HepG2 (cell line): Measurements from ENCODE around the gene CNDP1. TPM values are rescaled to one million over a fixed set of nuclear protein-coding genes. Genes with fewer than 3 reads are reported as not detected.

Experiments used
- ATAC-seq: fragments of 200-7000 bp; cut with Tn5 transposase; 3 replicates; pipeline ENCODE4 v1.9.1; 2020; ENCODE audit warnings: mild to moderate bottlenecking, moderate library complexity
- BruUV-seq: library from RNA; stranded (reverse); fragments of 400-500 nt; replicated peaks from 2 replicates; lab custom pipeline; 2021; lab: Mats Ljungman, UMichigan
- CTCF ChIA-PET: fragments of 300-600 bp; formaldehyde crosslinking; extraction: SDS; loops from one replicate; lab custom pipeline; 2021; ENCODE audit warnings: low total read pairs, inconsistent platforms, low intra/inter-chr PET ratio; lab: Yijun Ruan, JAX
- POLR2A ChIA-PET: fragments of 350-600 bp; sonication (Branson Sonifier 250); formaldehyde crosslinking; loops from one replicate; lab custom pipeline; 2020; ENCODE audit warnings: antibody characterized with exemption, inconsistent platforms; lab: Yijun Ruan, JAX
- DNase-seq: peaks from one replicate; pipeline ENCODE4 v3.0.0-alpha.2; 2015; ENCODE audit warnings: low spot score
- FAIRE-seq: peaks from 3 replicates; lab custom pipeline; 2011; peaks lifted over from hg19 to GRCh38; lab: Jason Lieb, UNC
- H2AFZ ChIP-seq: one replicate; pipeline ENCODE4 v1.6.1; 2011; ENCODE audit warnings: low read length, inconsistent platforms
- H3K27ac ChIP-seq: fragments of 300-600 bp; 3 replicates; pipeline ENCODE4 v1.8.0; 2011; ENCODE audit warnings: mixed run types, mild to moderate bottlenecking, mixed read lengths, low read length, inconsistent platforms; ENCODE audit not compliant: insufficient read depth; ENCODE audit errors: extremely low read length
- H3K27me3 ChIP-seq, 2 experiments: fragments of 200-600 bp in 1 of 2; 2 replicates in 1 of 2; 3 replicates in 1 of 2; pipeline versions ENCODE4 v1.6.0 to v1.8.0; 2011; ENCODE audit warnings: low read length in 2 of 2, mild to moderate bottlenecking in 2 of 2, moderate library complexity in 2 of 2, inconsistent platforms in 1 of 2; ENCODE audit not compliant: insufficient read depth in 2 of 2, control insufficient read depth in 1 of 2
- H3K36me3 ChIP-seq, 2 experiments: fragments of 200-600 bp in 1 of 2; replicated peaks in 1 of 2; 2 replicates in 1 of 2; 3 replicates in 1 of 2; pipeline versions ENCODE4 v1.5.1 to v1.8.0; 2011; ENCODE audit warnings: low read length in 2 of 2, inconsistent platforms in 1 of 2; ENCODE audit not compliant: insufficient read depth in 2 of 2, control insufficient read depth in 1 of 2
- H3K4me1 ChIP-seq: 2 replicates; pipeline ENCODE4 v1.5.1; 2012; ENCODE audit warnings: low read length, inconsistent platforms; ENCODE audit not compliant: insufficient read depth
- H3K4me2 ChIP-seq: 2 replicates; pipeline ENCODE4 v1.6.0; 2011; ENCODE audit warnings: low read depth, low read length, inconsistent platforms
- H3K4me3 ChIP-seq, 3 experiments: fragments of 200-600 bp in 1 of 3; sonication (generic), shearing (Covaris generic) in 1 of 3; replicated peaks in 1 of 3; 2 replicates each; pipeline ENCODE4 v1.5.1; 2011 to 2016; ENCODE audit warnings: low read length in 3 of 3, inconsistent platforms in 2 of 3, low read depth in 2 of 3, mild to moderate bottlenecking in 2 of 3, control low read depth in 1 of 3, mixed read lengths in 1 of 3; ENCODE audit not compliant: insufficient read depth in 1 of 3
- H3K79me2 ChIP-seq: one replicate; pipeline ENCODE4 v1.6.1; 2011; ENCODE audit warnings: low read length, inconsistent platforms; ENCODE audit not compliant: insufficient read depth
- H3K9ac ChIP-seq: 2 replicates; pipeline ENCODE4 v1.6.0; 2011; ENCODE audit warnings: mild to moderate bottlenecking, low read depth, low read length, inconsistent platforms; ENCODE audit not compliant: insufficient read depth
- H3K9me3 ChIP-seq: 2 replicates; pipeline ENCODE4 v1.5.1; 2012; ENCODE audit warnings: mild to moderate bottlenecking, low read length
- H4K20me1 ChIP-seq: 2 replicates; pipeline ENCODE4 v1.6.0; 2011; ENCODE audit warnings: inconsistent platforms, mild to moderate bottlenecking, low read length, moderate library complexity; ENCODE audit not compliant: insufficient read depth
- CTCF ChIP-seq: sonication (generic); formaldehyde crosslinking; IDR thresholded peaks from 2 replicates; pipeline ENCODE4 v1.5.0; 2020; ENCODE audit warnings: mild to moderate bottlenecking, missing genetic modification reagents, moderate library complexity
- STAG1 ChIP-seq: sonication (generic); formaldehyde crosslinking; IDR thresholded peaks from 2 replicates; pipeline ENCODE4 v1.4.0; 2020; ENCODE audit warnings: missing genetic modification reagents
- TEF ChIP-seq: sonication (generic); formaldehyde crosslinking; IDR thresholded peaks from 2 replicates; pipeline ENCODE4 v1.5.0; 2020; ENCODE audit warnings: missing genetic modification reagents
- ZNF777 ChIP-seq: sonication (generic); formaldehyde crosslinking; IDR thresholded peaks from 2 replicates; pipeline ENCODE4 v1.4.0; 2020; ENCODE audit warnings: missing genetic modification reagents
- WGBS: methylation state at CpG from one replicate; pipeline ENCODE4 v1.1.6; 2017; ENCODE audit warnings: low lambda C conversion rate; 5-methylcytosine and 5-hydroxymethylcytosine counted together
- in situ Hi-C: cut with HindIII; loops from 2 replicates; pipeline ENCODE4 v1.10.0; 2017; ENCODE audit warnings: low pct_unique_long_range_greater_than_20kb; ENCODE audit not compliant: extremely low pct_ligation_motif_present
- intact Hi-C: fragments of 100-400 bp; cut with micrococcal nuclease; formaldehyde crosslinking; loops from one replicate; pipeline ENCODE4 v1.10.0; 2022; ENCODE audit not compliant: unreplicated experiment
- polyA plus RNA-seq, 8 experiments: library from polyadenylated mRNA; depleted of rRNA in 3 of 8; stranded (reverse) in 7 of 8; unstranded in 1 of 8; fragments of >200 nt; fragmentation: Illumina TruSeq in 4 of 8; extraction: Trizol in 4 of 8; gene quantifications; 2 replicates each; pipeline versions ENCODE4 v1.2.1 to v1.2.3, GENCODE V29; 2011 to 2016; ENCODE audit warnings: low read depth in 4 of 8, missing spikeins in 1 of 8, mixed read lengths in 1 of 8; ENCODE audit not compliant: insufficient read depth in 1 of 8
- total RNA-seq, 5 experiments: library from RNA; depleted of rRNA; stranded (reverse); fragments of >200 nt; fragmentation: Illumina TruSeq; extraction: Trizol; gene quantifications; 2 replicates each; pipeline ENCODE4 v1.2.3, GENCODE V29; 2016; ENCODE audit warnings: low read depth in 1 of 5

Gene CNDP1
- total and polyA plus RNA-seq, 2 of the 13 experiments (the other 11 are each of a cell fraction or from before 2014, with no cell fraction given) = 0.01 TPM; not detected in 1

- FAIRE-seq = no peak
- H3K4me2 ChIP-seq = no peak overlapping the region
- no peak overlapping the region for H2AFZ ChIP-seq
These were observed 88.9 kb downstream of the CNDP1 start for GRCh38 chr18:74623047-74623816.

More at GRCh38 chr18:74623047-74623816, 88.9 kb downstream of the CNDP1 start:
- in situ Hi-C loops (no loop called here), intact Hi-C loops (no loop called here)
- H3K79me2 ChIP-seq = peaks cover 2% of the 10 kb centered on the region
- DNase-seq (no peak), ATAC-seq (no peak)
- ChIA-PET POLR2A (no interaction called here), CTCF (no interaction called here)
- no peaks in the 10 kb centered on the region; a peak in 1 of 5 replicates for H3K36me3 ChIP-seq
- WGBS = 88% methylated on average over 24 of the region's 24 CpGs
- H3K4me1 ChIP-seq = no peaks in the 10 kb centered on the region
- TF ChIP-seq TEF (CRISPR knock-in tag) (no peak), ZNF777 (CRISPR knock-in tag) (no peak), STAG1 (CRISPR knock-in tag) (peak; percentile 55), CTCF (CRISPR knock-in tag) (0 out of 2 replicates have a peak, but pooled peaks have one; percentile 18)
- no TSS peak for BruUV-seq
- no peaks in the 10 kb centered on the region for H4K20me1 ChIP-seq
- no peak overlapping the region for H3K9ac ChIP-seq
- H3K27me3 ChIP-seq = no peaks in the 10 kb centered on the region
- H3K4me3 ChIP-seq = no peak overlapping the region
- H3K9me3 ChIP-seq = no peaks in the 10 kb centered on the region
- no peak overlapping the region for H3K27ac ChIP-seq
